IPS DF 4.7 (cell line): ENCODE measurements around the gene ARSG.

Experiments used
- DNase-seq: peaks from one replicate; pipeline ENCODE4 v3.0.0-alpha.2; 2013; ENCODE audit warnings: low spot score; ENCODE audit errors: extremely low read depth

ARSG gene

GRCh38 chr17:68450391-68450790 lies 159.1 kb downstream of the ARSG start:
- no peak for DNase-seq

GRCh38 chr17:68450801-68451200 lies 159.5 kb downstream of the ARSG start:
- DNase-seq: no peak

GRCh38 chr17:68451670-68452354 lies 160.5 kb downstream of the ARSG start:
- DNase-seq: no peak

- DNase-seq: no peak
Observed at GRCh38 chr17:68452724-68453290, 161.5 kb downstream of the ARSG start.

- no peak for DNase-seq
Observed at GRCh38 chr17:68453991-68454665, 162.8 kb downstream of the ARSG start.

GRCh38 chr17:68455901-68456338 lies 164.6 kb downstream of the ARSG start:
- DNase-seq: no peak

GRCh38 chr17:68456339-68457167 lies 165.3 kb downstream of the ARSG start:
- DNase-seq: no peak

GRCh38 chr17:68457168-68457538 lies 165.9 kb downstream of the ARSG start, which contains the start of gene WIPI1:
TSS of gene WIPI1 (minus strand) at chr17:68457496. CDS start at chr17:68457421, 75 bp downstream.
- no peak for DNase-seq

- peak; percentile 92 for DNase-seq
Observed at GRCh38 chr17:68457539-68458259, 166.4 kb downstream of the ARSG start.

- no peak for DNase-seq
Observed at GRCh38 chr17:68458260-68459036, 167.2 kb downstream of the ARSG start.

GRCh38 chr17:68459037-68459639 lies 167.8 kb downstream of the ARSG start:
- DNase-seq: no peak

- DNase-seq: no peak
Observed at GRCh38 chr17:68460146-68460545, 168.9 kb downstream of the ARSG start.

- no peak for DNase-seq
Observed at GRCh38 chr17:68460715-68461114, 169.4 kb downstream of the ARSG start.

GRCh38 chr17:68461122-68461539 lies 169.8 kb downstream of the ARSG start:
- no peak for DNase-seq

GRCh38 chr17:68461589-68461988 lies 170.3 kb downstream of the ARSG start:
- no peak for DNase-seq

GRCh38 chr17:68462381-68463210 lies 171.3 kb downstream of the ARSG start:
- peak; percentile 79 for DNase-seq

- no peak for DNase-seq
Observed at GRCh38 chr17:68463211-68464019, 172.1 kb downstream of the ARSG start.

- DNase-seq: no peak
Observed at GRCh38 chr17:68468334-68468733, 177.0 kb downstream of the ARSG start.
